Erythroblast (primary cell): ENCODE data around the gene TMEM198.

ENCODE experiments used
- GATA1 ChIP-seq: IDR thresholded peaks from 2 replicates; pipeline ENCODE4 v1.6.1; 2011; ENCODE audit warnings: low read depth, mild to moderate bottlenecking, control low read depth, low read length, moderate library complexity
- POLR2A ChIP-seq: IDR thresholded peaks from 2 replicates; pipeline ENCODE4 v1.6.1; 2011; ENCODE audit warnings: mild to moderate bottlenecking, low read length

GRCh38 chr2:219560893-219561178 lies 17.0 kb downstream of the TMEM198 start:
- no peak for TF ChIP-seq POLR2A
- TF ChIP-seq GATA1 = no peak
